ENCODE data around the gene CHN2.

DNA sequence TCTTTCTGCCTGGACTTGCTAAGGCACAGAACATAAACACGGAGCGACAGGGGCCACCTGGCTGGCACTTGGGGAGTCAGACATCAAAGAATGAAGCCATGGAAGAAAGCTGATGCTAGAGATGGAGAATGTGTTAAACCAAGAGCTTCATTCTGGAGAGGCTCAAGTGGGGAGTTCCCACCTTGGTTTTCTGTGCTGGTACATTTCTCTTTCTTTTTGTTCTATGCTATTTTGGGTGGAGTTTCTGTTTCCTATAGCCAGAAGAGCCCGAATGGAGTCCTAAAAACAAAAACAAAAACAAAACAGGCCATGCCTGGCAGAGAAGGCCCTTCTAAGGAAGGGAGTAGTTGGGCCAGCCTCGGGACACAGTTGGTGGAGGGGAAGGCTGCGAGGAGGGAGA is 220.6 kb downstream of the CHN2 start:
- TF ChIP-seq POLR2AphosphoS5 (IDR thresholded peaks at IDR 0.05; ENCODE audit: low read depth, low read length) (no peak), TAF1 (IDR thresholded peaks at IDR 0.05; ENCODE audit: borderline replicate concordance, low read depth, low read length) (no peak), POLR2A (IDR thresholded peaks at IDR 0.05; ENCODE audit: low read depth, low read length) (no peak)

Data from GM12892 (cell line).